K562 (cell line): Measurements from ENCODE around the gene BICD1. TPM values are rescaled to one million over a fixed set of nuclear protein-coding genes. Genes with fewer than 3 reads are reported as not detected.

ENCODE experiments used
- ARID1B ChIP-seq: fragments of 450-650 bp; IDR thresholded peaks from 2 replicates; pipeline ENCODE4 v1.6.1; 2016; ENCODE audit warnings: antibody characterized with exemption, mild to moderate bottlenecking, inconsistent platforms
- CBFA2T2 ChIP-seq: fragments of 450-650 bp; conservative IDR thresholded peaks from 2 replicates; pipeline ENCODE4 v1.6.1; 2017; ENCODE audit warnings: mild to moderate bottlenecking
- CBFA2T3 ChIP-seq: fragments of 450-650 bp; IDR thresholded peaks from 2 replicates; pipeline ENCODE4 v1.6.1; 2017
- GATA2 ChIP-seq: sonication (generic); formaldehyde crosslinking; IDR thresholded peaks from 2 replicates; pipeline ENCODE4 v1.4.0; 2020; ENCODE audit warnings: mild to moderate bottlenecking, missing genetic modification reagents
- HDAC1 ChIP-seq, 2 experiments: fragments of 450-650 bp; IDR thresholded peaks; 2 replicates each; pipeline ENCODE4 v1.6.1; 2016 to 2017; ENCODE audit warnings: inconsistent platforms in 1 of 2, mild to moderate bottlenecking in 1 of 2, moderate library complexity in 1 of 2
- MECOM ChIP-seq: fragments of 250-450 bp; sonication (Bioruptor Pico); IDR thresholded peaks from 2 replicates; pipeline ENCODE4 v1.8.0; 2022; ENCODE audit warnings: inconsistent platforms
- NR2C1 ChIP-seq, 2 experiments: fragments of 450-650 bp; IDR thresholded peaks; 2 replicates each; pipeline ENCODE4 v1.6.1; 2017; ENCODE audit warnings: mild to moderate bottlenecking in 2 of 2, antibody characterized with exemption in 1 of 2, inconsistent platforms in 1 of 2, missing compliant biosample characterization in 1 of 2, missing genetic modification characterization in 1 of 2
- PURB ChIP-seq: sonication (generic); formaldehyde crosslinking; IDR thresholded peaks from 2 replicates; pipeline ENCODE4 v1.9.0; 2021; ENCODE audit warnings: low read depth, mild to moderate bottlenecking, missing genetic modification reagents
- SMARCA4 ChIP-seq: fragments of 450-650 bp; IDR thresholded peaks from 2 replicates; pipeline ENCODE4 v1.6.1; 2016
- TAL1 ChIP-seq: fragments of 450-650 bp; IDR thresholded peaks from 2 replicates; pipeline ENCODE4 v1.6.1; 2016; ENCODE audit warnings: mild to moderate bottlenecking
- TCF7L2 ChIP-seq: fragments of 150-350 bp; IDR thresholded peaks from 2 replicates; pipeline ENCODE4 v1.6.1; 2016; ENCODE audit warnings: low read depth, mild to moderate bottlenecking, low read length, moderate library complexity
- TEAD4 ChIP-seq, 2 experiments: sonication (generic) in 1 of 2; formaldehyde crosslinking in 1 of 2; IDR thresholded peaks; 2 replicates each; pipeline versions ENCODE4 v1.6.1 to v1.8.0; 2012 to 2022; ENCODE audit warnings: borderline replicate concordance in 1 of 2, inconsistent platforms in 1 of 2, low read length in 1 of 2, mild to moderate bottlenecking in 1 of 2, missing genetic modification reagents in 1 of 2
- polyA plus RNA-seq, 8 experiments: library from polyadenylated mRNA; depleted of rRNA in 4 of 8; stranded (reverse) in 5 of 8; unstranded in 3 of 8; fragments of >200 nt; fragmentation: Nextera tagmentation in 2 of 8; fragmentation: Illumina TruSeq in 1 of 8; extraction: Ambion mirVana in 2 of 8; extraction: Trizol in 1 of 8; gene quantifications; 2 replicates each; pipeline versions ENCODE4 v1.2.1 to v1.2.3, GENCODE V29; 2011 to 2014; ENCODE audit warnings: inconsistent platforms in 1 of 8, missing spikeins in 1 of 8
- total RNA-seq, 7 experiments: library from RNA; depleted of rRNA in 6 of 7; stranded (reverse); fragments of >200 nt in 6 of 7; fragmentation: Illumina TruSeq in 2 of 7; extraction: Trizol in 2 of 7; gene quantifications; 2 replicates each; pipeline versions ENCODE4 v1.2.1 to v1.2.3, GENCODE V29; 2011 to 2021; ENCODE audit warnings: low replicate concordance in 1 of 7
- TF ChIP-seq, protein P1 (sequence below): fragments of 450-650 bp; formaldehyde crosslinking; IDR thresholded peaks from 2 replicates; pipeline ENCODE4 v1.4.0; 2022; ENCODE audit warnings: missing genetic modification characterization

Gene BICD1
- total and polyA plus RNA-seq, 9 of the 15 experiments (the other 6 are each of a cell fraction or from before 2014, with no cell fraction given), result 3.5 to 21.1 (median 12.5) TPM

DNA sequence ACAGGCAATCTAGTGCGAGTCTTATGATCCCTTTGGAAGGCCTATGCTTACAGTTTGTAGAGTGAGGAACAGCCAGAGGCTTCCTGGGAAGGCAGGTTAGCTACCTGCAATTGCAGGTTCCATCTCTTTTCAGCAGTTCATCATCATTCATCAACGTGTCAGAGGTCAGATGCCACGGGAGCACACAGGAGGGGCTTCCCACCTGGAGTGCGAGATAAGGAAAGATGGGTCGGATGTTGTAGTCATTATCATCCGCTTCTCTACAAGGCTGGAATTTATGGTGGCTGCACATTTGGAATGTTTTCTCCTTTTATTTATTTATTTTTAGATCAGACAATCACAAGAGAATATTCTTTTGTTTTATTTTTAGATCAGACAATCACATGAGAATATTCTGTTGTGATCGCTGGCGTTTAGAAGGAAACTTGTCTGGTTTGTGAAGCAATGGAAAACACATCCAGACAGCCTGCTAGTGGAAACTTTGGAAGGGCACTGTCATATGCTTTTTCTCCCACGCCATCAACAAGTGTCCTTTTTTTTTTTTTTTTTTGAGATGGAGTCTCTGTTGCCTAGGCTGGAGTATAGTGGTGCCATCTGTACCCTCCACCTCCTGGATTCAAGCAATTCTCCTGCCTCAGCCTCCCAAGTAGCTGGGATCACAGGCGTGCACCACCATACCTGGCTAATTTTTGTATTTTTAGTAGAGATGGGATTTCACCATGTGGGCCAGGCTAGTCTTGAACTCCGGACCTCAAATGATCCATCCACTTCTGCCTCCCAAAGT is 1.9 kb upstream of the BICD1 start (continued):
- TF ChIP-seq, protein P1, sequence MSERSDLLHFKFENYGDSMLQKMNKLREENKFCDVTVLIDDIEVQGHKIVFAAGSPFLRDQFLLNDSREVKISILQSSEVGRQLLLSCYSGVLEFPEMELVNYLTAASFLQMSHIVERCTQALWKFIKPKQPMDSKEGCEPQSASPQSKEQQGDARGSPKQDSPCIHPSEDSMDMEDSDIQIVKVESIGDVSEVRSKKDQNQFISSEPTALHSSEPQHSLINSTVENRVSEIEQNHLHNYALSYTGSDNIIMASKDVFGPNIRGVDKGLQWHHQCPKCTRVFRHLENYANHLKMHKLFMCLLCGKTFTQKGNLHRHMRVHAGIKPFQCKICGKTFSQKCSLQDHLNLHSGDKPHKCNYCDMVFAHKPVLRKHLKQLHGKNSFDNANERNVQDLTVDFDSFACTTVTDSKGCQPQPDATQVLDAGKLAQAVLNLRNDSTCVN (CRISPR knock-in tag), result no peak
- TF ChIP-seq PURB (CRISPR knock-in tag) (no peak), HDAC1 (IDR thresholded peaks at IDR 0.05) (0 out of 4 replicates have a peak, but pooled peaks of 1 of the 2 experiments have one; percentile 14), TEAD4 (IDR thresholded peaks at IDR 0.05; ENCODE audit: low read length) (peak; percentile 59), TEAD4 (CRISPR knock-in tag; IDR thresholded peaks at IDR 0.05; ENCODE audit: borderline replicate concordance) (no peak), SMARCA4 (0 out of 2 replicates have a peak, but pooled peaks have one; percentile 24), MECOM (CRISPR knock-in tag) (peak; percentile 73), TCF7L2 (no peak), NR2C1 (IDR thresholded peaks at IDR 0.05) (peak; percentile 65), NR2C1 (tag; IDR thresholded peaks at IDR 0.05) (peak; percentile 61; the same call in 1 of the 2 replicates), ARID1B (peak; percentile 62), CBFA2T2 (peak; percentile 54), GATA2 (peak; percentile 32; the same call in 1 of the 2 replicates), CBFA2T3 (peak; percentile 80), TAL1 (peak; percentile 56; the same call in 1 of the 2 replicates)
